Astrocyte of the spinal cord (primary cell): ENCODE data around the gene PARP3.

Source experiments
- DNase-seq: peaks from one replicate; pipeline ENCODE4 v3.0.0; 2011; ENCODE audit warnings: low read depth, low spot score
- H3K4me3 ChIP-seq: 2 replicates; pipeline ENCODE4 v1.5.1; 2011; ENCODE audit warnings: low read depth, mild to moderate bottlenecking, low read length, moderate library complexity
- in situ Hi-C: cut with HindIII; loops from 2 replicates; pipeline ENCODE4 v1.10.0; 2017; ENCODE audit warnings: low sequenced_read_pairs
- TF ChIP-seq, protein P1 (sequence below): IDR thresholded peaks from 2 replicates; pipeline ENCODE4 v1.5.1; 2012; ENCODE audit warnings: low read depth, mild to moderate bottlenecking, low read length, inconsistent platforms

The PARP3 gene

DNA sequence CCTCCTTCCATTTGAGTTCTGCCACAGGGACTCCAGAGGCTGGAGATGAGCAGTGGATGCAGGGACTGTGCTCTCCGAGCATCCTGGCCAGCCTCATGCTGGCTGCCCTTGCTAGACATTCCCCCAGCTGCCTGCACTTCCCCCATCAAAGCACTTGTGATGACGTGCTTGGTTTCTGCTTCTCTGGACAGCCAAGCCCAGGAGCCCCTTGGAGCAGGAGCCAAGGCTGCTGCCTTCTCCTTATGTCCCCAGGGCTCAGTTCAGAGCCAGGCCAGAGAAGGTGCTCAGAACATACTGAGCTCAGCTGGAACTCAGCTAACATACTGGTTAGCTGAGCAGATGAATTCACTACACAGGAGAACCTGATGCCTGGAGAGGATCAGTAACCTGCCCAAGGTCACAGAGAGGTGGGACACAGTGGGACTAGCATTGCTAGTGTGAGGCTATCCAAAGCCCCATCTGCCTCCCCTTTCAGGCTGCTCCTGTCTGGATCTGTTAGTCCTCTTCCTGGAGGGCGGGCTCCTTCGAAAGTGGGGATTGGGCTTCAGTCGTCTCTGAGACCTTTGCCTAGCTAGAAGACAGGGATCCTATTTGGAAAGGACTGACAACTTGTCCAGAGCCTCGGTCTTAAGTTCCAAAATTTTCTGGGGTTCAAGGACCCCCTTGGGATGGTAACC lies 20.8 kb downstream of the PARP3 start:
- in situ Hi-C loops = no loop called here
- H3K4me3 ChIP-seq = no peak overlapping the region
- DNase-seq = no peak
- TF ChIP-seq, protein P1, sequence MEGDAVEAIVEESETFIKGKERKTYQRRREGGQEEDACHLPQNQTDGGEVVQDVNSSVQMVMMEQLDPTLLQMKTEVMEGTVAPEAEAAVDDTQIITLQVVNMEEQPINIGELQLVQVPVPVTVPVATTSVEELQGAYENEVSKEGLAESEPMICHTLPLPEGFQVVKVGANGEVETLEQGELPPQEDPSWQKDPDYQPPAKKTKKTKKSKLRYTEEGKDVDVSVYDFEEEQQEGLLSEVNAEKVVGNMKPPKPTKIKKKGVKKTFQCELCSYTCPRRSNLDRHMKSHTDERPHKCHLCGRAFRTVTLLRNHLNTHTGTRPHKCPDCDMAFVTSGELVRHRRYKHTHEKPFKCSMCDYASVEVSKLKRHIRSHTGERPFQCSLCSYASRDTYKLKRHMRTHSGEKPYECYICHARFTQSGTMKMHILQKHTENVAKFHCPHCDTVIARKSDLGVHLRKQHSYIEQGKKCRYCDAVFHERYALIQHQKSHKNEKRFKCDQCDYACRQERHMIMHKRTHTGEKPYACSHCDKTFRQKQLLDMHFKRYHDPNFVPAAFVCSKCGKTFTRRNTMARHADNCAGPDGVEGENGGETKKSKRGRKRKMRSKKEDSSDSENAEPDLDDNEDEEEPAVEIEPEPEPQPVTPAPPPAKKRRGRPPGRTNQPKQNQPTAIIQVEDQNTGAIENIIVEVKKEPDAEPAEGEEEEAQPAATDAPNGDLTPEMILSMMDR = no peak

GRCh38 chr3:51963951-51964451 lies 21.8 kb downstream of the PARP3 start:
- TF ChIP-seq, protein P1 = no peak
- in situ Hi-C loops = no loop called here
- DNase-seq = no peak
- H3K4me3 ChIP-seq = no peak overlapping the region

DNA sequence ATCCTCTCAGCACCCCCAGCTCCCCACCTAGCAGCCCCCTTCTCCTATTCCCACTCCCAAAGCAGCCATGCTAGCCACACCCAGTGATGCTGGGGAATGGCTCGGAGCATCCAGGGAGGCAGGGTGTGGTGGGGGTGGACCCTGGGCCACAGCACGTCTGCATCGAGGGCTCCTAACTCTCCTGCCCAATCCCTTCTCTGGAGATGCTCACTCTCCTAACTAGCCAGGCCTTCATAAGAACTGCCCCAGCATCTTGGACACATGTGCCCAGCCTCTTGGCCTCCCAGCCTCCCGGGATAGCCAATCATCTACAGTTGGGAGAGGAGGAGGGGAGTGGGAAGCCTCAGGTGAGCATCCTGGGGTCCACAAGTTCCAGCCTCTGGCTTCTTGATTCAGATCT lies 22.4 kb downstream of the PARP3 start:
- H3K4me3 ChIP-seq = no peak overlapping the region
- TF ChIP-seq, protein P1 = no peak
- no peak for DNase-seq
- in situ Hi-C loops = no loop called here

GRCh38 chr3:51966016-51966415 lies 23.9 kb downstream of the PARP3 start:
- DNase-seq = no peak
- in situ Hi-C loops = no loop called here
- TF ChIP-seq, protein P1 = no peak
- H3K4me3 ChIP-seq = peak overlapping the region; percentile 70

DNA sequence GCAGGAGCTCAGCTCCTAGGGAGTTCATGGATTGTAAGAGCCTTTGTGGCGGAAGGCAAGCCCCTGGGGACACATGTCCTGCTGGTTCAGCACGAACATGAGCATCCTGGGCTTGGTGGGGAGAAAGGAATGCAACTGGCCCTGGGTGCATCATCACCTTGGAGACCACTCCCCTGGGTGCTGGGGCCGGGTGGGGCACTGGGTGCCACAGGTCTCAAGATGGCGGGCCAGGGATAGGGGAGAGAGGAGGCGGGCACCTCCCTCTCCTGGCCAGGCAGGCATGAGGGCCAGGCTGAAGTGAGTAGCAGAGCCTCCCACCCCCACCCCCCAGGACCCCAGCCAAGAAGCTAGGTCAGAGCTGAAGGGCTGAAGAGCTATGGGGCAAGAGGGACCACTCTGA lies 24.3 kb downstream of the PARP3 start:
- in situ Hi-C loops = no loop called here
- H3K4me3 ChIP-seq = peak overlapping the region; percentile 70

GRCh38 chr3:51966922-51967383 lies 24.8 kb downstream of the PARP3 start:
- DNase-seq = no peak
- TF ChIP-seq, protein P1 = no peak
- H3K4me3 ChIP-seq = peak overlapping the region; percentile 70
- in situ Hi-C loops = no loop called here

More for the DNA sequence above, 24.3 kb downstream of the PARP3 start:
- TF ChIP-seq, protein P1 = no peak
- DNase-seq = no peak
